Measurements from ENCODE around the gene ISCU.

The ISCU gene

DNA sequence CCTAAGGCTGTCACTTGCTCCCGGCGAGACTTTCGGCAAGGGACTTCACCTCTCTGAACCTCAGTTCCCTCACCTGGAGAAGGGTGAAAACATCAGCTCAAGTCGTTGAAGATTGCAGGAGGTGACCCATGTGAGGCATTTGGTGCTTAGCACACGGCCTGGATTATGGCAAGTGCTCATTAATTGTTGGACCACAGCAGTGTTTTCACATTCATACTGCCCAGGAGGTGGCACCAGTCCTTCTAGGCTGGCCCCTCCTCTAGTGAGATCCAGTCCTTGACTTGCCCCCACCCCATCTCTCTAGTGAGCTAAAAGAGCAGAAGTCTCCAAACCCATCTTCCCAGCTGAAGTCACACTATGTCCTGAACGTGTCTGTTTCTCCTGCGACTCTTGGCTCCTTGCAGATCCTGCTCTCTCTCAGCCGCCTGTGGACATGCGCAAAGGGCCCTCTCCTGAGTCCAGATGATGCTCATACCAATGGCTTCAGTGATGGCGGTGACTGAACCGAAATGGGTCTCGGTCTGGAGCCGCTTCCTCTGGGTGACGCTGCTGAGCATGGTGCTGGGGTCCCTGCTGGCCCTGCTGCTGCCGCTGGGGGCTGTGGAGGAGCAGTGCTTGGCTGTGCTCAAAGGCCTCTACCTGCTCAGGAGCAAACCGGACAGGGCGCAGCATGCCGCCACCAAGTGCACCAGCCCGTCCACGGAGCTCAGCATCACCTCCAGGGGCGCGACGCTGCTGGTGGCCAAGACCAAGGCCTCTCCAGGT is 45.7 kb upstream of the ISCU start:
- TF ChIP-seq ZBTB7A (IDR thresholded peaks at IDR 0.05; ENCODE audit: low read depth), result no peak
- TF ChIP-seq, protein P1, sequence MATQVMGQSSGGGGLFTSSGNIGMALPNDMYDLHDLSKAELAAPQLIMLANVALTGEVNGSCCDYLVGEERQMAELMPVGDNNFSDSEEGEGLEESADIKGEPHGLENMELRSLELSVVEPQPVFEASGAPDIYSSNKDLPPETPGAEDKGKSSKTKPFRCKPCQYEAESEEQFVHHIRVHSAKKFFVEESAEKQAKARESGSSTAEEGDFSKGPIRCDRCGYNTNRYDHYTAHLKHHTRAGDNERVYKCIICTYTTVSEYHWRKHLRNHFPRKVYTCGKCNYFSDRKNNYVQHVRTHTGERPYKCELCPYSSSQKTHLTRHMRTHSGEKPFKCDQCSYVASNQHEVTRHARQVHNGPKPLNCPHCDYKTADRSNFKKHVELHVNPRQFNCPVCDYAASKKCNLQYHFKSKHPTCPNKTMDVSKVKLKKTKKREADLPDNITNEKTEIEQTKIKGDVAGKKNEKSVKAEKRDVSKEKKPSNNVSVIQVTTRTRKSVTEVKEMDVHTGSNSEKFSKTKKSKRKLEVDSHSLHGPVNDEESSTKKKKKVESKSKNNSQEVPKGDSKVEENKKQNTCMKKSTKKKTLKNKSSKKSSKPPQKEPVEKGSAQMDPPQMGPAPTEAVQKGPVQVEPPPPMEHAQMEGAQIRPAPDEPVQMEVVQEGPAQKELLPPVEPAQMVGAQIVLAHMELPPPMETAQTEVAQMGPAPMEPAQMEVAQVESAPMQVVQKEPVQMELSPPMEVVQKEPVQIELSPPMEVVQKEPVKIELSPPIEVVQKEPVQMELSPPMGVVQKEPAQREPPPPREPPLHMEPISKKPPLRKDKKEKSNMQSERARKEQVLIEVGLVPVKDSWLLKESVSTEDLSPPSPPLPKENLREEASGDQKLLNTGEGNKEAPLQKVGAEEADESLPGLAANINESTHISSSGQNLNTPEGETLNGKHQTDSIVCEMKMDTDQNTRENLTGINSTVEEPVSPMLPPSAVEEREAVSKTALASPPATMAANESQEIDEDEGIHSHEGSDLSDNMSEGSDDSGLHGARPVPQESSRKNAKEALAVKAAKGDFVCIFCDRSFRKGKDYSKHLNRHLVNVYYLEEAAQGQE (IDR thresholded peaks at IDR 0.05; ENCODE audit: low read depth), result no peak
- TF ChIP-seq EGR1 (IDR thresholded peaks at IDR 0.05), result no peak
- TF ChIP-seq TAF1 (IDR thresholded peaks at IDR 0.05; ENCODE audit: low read depth), result no peak
- TF ChIP-seq TCF12 (IDR thresholded peaks at IDR 0.05; ENCODE audit: low read depth), result no peak
- no peak for TF ChIP-seq CREB1 (IDR thresholded peaks at IDR 0.05; ENCODE audit: low read depth)
- TF ChIP-seq, protein P2, sequence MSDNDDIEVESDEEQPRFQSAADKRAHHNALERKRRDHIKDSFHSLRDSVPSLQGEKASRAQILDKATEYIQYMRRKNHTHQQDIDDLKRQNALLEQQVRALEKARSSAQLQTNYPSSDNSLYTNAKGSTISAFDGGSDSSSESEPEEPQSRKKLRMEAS (IDR thresholded peaks at IDR 0.05), result no peak

DNA sequence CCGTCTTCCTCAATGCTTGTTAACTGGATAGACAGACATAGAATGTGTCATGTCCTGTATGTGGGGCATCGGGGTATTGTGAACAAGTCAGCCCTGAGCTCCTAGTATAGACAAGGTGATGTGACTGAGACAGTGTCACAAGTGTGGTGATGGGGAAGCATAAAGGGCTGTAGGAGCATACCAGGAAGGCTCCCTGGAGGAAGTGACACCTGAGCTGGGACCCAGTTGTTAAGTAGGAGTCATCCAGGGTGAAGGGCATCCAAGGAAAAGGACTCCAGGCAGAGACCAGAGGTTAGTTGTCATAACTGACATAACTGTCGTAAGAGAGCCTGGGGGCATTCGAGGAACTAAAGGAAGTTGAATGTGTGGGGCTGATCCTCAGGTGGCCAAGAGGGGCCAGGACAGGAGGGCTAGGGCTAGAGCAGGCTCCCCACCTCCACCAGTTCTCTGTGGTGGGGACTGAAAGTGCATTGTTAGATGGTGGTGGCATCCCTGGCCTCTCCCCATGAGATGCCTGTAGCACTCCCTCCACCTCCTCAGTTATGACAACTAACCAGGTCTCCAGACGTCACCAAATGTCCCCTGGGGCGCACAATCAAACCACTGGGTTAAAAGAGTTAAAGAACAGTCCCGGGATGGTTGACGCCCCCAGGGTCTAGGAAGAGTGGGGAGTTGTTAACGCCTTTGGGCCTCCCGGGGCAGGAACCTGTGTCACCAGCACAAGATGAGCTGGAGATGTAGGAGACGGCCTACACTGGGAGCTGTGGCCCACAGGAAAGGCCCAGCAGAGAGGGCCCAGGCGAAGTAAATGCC is 44.9 kb upstream of the ISCU start:
- no peak for TF ChIP-seq ZBTB7A (IDR thresholded peaks at IDR 0.05; ENCODE audit: low read depth)
- TF ChIP-seq NFIC (IDR thresholded peaks at IDR 0.05), result no peak

DNA sequence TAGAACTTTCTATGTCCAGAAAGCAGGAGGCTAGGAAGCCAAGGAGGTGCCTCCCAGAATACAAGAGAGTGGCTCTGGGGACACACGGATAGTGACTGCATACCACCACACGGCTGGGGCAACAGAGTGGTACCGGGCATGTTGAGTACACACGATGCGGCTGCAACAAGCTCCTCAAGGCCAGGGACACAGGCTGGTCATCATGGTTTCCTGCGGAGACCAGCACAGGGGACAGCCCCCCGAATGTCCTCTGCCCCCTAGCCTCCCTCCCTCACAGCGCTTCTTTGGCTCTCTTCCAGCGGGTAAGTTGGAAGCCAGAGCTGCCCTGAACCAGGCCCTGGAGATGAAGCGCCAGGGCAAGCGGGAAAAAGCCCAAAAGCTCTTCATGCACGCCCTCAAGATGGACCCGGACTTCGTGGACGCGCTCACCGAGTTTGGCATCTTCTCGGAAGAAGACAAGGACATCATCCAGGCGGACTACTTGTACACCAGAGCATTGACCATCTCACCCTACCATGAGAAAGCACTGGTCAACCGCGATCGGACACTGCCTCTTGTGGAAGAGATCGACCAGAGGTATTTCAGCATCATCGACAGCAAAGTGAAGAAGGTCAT is 44.2 kb upstream of the ISCU start:
- TF ChIP-seq TEAD4 (IDR thresholded peaks at IDR 0.05) (no peak), EP300 (IDR thresholded peaks at IDR 0.05; ENCODE audit: borderline replicate concordance) (no peak), FOXM1 (IDR thresholded peaks at IDR 0.05; ENCODE audit: borderline replicate concordance, low read depth) (no peak), ZBTB7A (IDR thresholded peaks at IDR 0.05; ENCODE audit: low read depth) (no peak), EGR1 (IDR thresholded peaks at IDR 0.05) (no peak), TAF1 (IDR thresholded peaks at IDR 0.05; ENCODE audit: low read depth) (no peak), RAD21 (IDR thresholded peaks at IDR 0.05; ENCODE audit: low read depth) (no peak), TCF12 (IDR thresholded peaks at IDR 0.05; ENCODE audit: low read depth) (no peak), NFIC (IDR thresholded peaks at IDR 0.05) (no peak), CEBPB (IDR thresholded peaks at IDR 0.05) (no peak), CREB1 (IDR thresholded peaks at IDR 0.05; ENCODE audit: low read depth) (no peak), YY1 (IDR thresholded peaks at IDR 0.05; ENCODE audit: low read depth) (no peak)
- TF ChIP-seq, protein P1 (IDR thresholded peaks at IDR 0.05; ENCODE audit: low read depth), result no peak
- TF ChIP-seq, protein P3, sequence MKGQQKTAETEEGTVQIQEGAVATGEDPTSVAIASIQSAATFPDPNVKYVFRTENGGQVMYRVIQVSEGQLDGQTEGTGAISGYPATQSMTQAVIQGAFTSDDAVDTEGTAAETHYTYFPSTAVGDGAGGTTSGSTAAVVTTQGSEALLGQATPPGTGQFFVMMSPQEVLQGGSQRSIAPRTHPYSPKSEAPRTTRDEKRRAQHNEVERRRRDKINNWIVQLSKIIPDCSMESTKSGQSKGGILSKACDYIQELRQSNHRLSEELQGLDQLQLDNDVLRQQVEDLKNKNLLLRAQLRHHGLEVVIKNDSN (IDR thresholded peaks at IDR 0.05), result no peak
- TF ChIP-seq, protein P2 (IDR thresholded peaks at IDR 0.05), result no peak

DNA sequence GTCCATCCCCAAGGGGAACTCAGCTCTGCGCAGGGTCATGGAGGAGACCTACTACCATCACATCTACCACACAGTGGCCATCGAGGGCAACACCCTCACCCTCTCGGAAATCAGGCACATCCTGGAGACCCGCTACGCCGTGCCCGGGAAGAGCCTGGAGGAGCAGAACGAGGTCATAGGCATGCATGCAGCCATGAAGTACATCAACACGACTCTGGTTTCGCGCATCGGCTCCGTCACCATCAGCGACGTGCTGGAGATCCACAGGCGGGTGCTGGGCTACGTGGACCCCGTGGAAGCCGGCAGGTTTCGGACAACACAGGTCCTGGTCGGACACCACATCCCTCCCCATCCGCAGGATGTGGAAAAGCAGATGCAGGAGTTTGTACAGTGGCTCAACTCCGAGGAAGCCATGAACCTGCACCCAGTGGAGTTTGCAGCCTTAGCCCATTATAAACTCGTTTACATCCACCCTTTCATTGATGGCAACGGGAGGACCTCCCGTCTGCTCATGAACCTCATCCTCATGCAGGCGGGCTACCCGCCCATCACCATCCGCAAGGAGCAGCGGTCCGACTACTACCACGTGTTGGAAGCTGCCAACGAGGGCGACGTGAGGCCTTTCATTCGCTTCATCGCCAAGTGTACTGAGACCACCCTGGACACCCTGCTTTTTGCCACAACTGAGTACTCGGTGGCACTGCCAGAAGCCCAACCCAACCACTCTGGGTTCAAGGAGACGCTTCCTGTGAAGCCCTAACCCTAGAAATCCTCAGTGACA is 43.5 kb upstream of the ISCU start:
- TF ChIP-seq, protein P1 (IDR thresholded peaks at IDR 0.05; ENCODE audit: low read depth), result no peak
- TF ChIP-seq RAD21 (IDR thresholded peaks at IDR 0.05; ENCODE audit: low read depth) (no peak), YY1 (IDR thresholded peaks at IDR 0.05; ENCODE audit: low read depth) (no peak), FOXM1 (IDR thresholded peaks at IDR 0.05; ENCODE audit: borderline replicate concordance, low read depth) (no peak)

Measured in Ishikawa (cell line).